GM12878 (cell line): ENCODE measurements around the gene APOA5. TPM values are rescaled to one million over a fixed set of nuclear protein-coding genes. Genes with fewer than 3 reads are reported as not detected.

Experiments used
- BACH1 ChIP-seq: fragments of 450-650 bp; IDR thresholded peaks from 2 replicates; pipeline ENCODE4 v1.6.1; 2017; ENCODE audit warnings: mild to moderate bottlenecking, borderline replicate concordance
- CTCF ChIP-seq, 3 experiments: IDR thresholded peaks in 2 of 3; conservative IDR thresholded peaks in 1 of 3; 2 replicates each; pipeline ENCODE4 v1.5.1; 2011; ENCODE audit warnings: low read depth in 3 of 3, low read length in 3 of 3, mild to moderate bottlenecking in 3 of 3, control low read depth in 2 of 3, moderate library complexity in 2 of 3, inconsistent platforms in 1 of 3, mixed read lengths in 1 of 3; ENCODE audit not compliant: control insufficient read depth in 2 of 3, insufficient read depth in 1 of 3; ENCODE audit errors: extremely low read depth in 1 of 3
- DPF2 ChIP-seq: fragments of 450-650 bp; IDR thresholded peaks from 2 replicates; pipeline ENCODE4 v1.6.1; 2017; ENCODE audit warnings: mild to moderate bottlenecking
- E4F1 ChIP-seq: fragments of 450-650 bp; IDR thresholded peaks from 2 replicates; pipeline ENCODE4 v1.6.1; 2018; ENCODE audit warnings: borderline replicate concordance, mild to moderate bottlenecking; ENCODE audit not compliant: partially characterized antibody
- ETV6 ChIP-seq, 2 experiments: fragments of 450-650 bp in 1 of 2; IDR thresholded peaks in 1 of 2; conservative IDR thresholded peaks in 1 of 2; 2 replicates each; pipeline ENCODE4 v1.6.1; 2014; ENCODE audit warnings: antibody characterized with exemption in 1 of 2, borderline replicate concordance in 1 of 2, low read depth in 1 of 2, mild to moderate bottlenecking in 1 of 2, moderate library complexity in 1 of 2
- POLR2AphosphoS5 ChIP-seq: IDR thresholded peaks from 2 replicates; pipeline ENCODE4 v1.6.1; 2011; ENCODE audit warnings: mild to moderate bottlenecking, low read length, inconsistent platforms
- SP1 ChIP-seq: IDR thresholded peaks from one replicate; pipeline ENCODE4 v1.6.1; 2011; ENCODE audit warnings: low read depth, low read length
- STAT1 ChIP-seq: fragments of 450-650 bp; conservative IDR thresholded peaks from 2 replicates; pipeline ENCODE4 v1.6.1; 2014; ENCODE audit warnings: antibody characterized with exemption, mild to moderate bottlenecking
- TCF12 ChIP-seq: IDR thresholded peaks from 2 replicates; pipeline ENCODE4 v1.6.1; 2011; ENCODE audit warnings: low read depth, mild to moderate bottlenecking, low read length
- TCF7 ChIP-seq: IDR thresholded peaks from 2 replicates; pipeline ENCODE4 v1.6.1; 2014; ENCODE audit warnings: antibody characterized with exemption, borderline replicate concordance
- YY1 ChIP-seq: IDR thresholded peaks from 2 replicates; pipeline ENCODE4 v1.6.1; 2011; ENCODE audit warnings: low read depth, mild to moderate bottlenecking, low read length
- polyA plus RNA-seq, 11 experiments: library from polyadenylated mRNA; depleted of rRNA in 4 of 11; unstranded in 6 of 11; stranded (reverse) in 5 of 11; fragments of >200 nt; fragmentation: Nextera tagmentation in 4 of 11; fragmentation: Illumina TruSeq in 1 of 11; extraction: Ambion mirVana in 4 of 11; extraction: Trizol in 1 of 11; gene quantifications; 1 replicate in 1 of 11; 2 replicates in 10 of 11; pipeline versions ENCODE4 v1.2.1 to v1.2.3, GENCODE V29; 2011 to 2016; ENCODE audit warnings: inconsistent platforms in 2 of 11, missing spikeins in 2 of 11, low read depth in 1 of 11
- total RNA-seq, 4 experiments: library from RNA; depleted of rRNA in 3 of 4; stranded (reverse); fragments of >200 nt in 3 of 4; fragmentation: Illumina TruSeq in 1 of 4; extraction: Trizol in 1 of 4; gene quantifications; 2 replicates each; pipeline versions ENCODE4 v1.2.1 to v1.2.3, GENCODE V29; 2013 to 2021

APOA5 gene
- total and polyA plus RNA-seq, 10 of the 15 experiments (the other 5 are each of a cell fraction or from before 2014, with no cell fraction given) = 0.15 TPM; not detected in 9

GRCh38 chr11:116772443-116773202, 19.1 kb downstream of the APOA5 start, which contains the start of gene BUD13 (continued):
- peak; percentile 49 for TF ChIP-seq E4F1
- no peak for TF ChIP-seq ETV6 (conservative IDR thresholded peaks at IDR 0.05 in 1 of 2, IDR thresholded peaks at IDR 0.05 in 1 of 2; ENCODE audit: borderline replicate concordance in 1 of 2, low read depth in 1 of 2)
- TF ChIP-seq BACH1 = peak; percentile 35; the same call in 1 of the 2 replicates
- peak; percentile 90 for TF ChIP-seq TCF12
- TF ChIP-seq DPF2 = peak; percentile 79
- TF ChIP-seq SP1 = peak; percentile 78
- peak; percentile 86; the same call in 1 of the 2 replicates for TF ChIP-seq POLR2AphosphoS5
- TF ChIP-seq YY1 = peak; percentile 97
- TF ChIP-seq STAT1 = 0 out of 2 replicates have a peak, but pooled peaks have one; percentile 75
- TF ChIP-seq TCF7 = no peak
- no peak; a peak in 1 of 6 replicates for TF ChIP-seq CTCF (IDR thresholded peaks at IDR 0.05 in 2 of 3, conservative IDR thresholded peaks at IDR 0.05 in 1 of 3; ENCODE audit: control insufficient read depth in 2 of 3, extremely low read depth in 1 of 3, insufficient read depth in 1 of 3, low read depth in 3 of 3, low read length in 3 of 3)
